Nephron progenitor cell (in vitro differentiated cells): ENCODE results near the gene PPP1CC.
A peak's percentile ranks its signal among the peaks of the same experiment; 100 is the strongest.

Experiments
- DNase-seq: peaks from one replicate; pipeline ENCODE4 v3.0.0; 2021
- H3K27ac Mint-ChIP-seq: 2 replicates; pipeline ENCODE4 v1.8.0; 2021; ENCODE audit warnings: mild to moderate bottlenecking, moderate library complexity, mixed read lengths
- H3K27me3 Mint-ChIP-seq: 2 replicates; pipeline ENCODE4 v1.8.0; 2021; ENCODE audit warnings: mild to moderate bottlenecking, low read depth, mixed read lengths; ENCODE audit not compliant: poor library complexity
- H3K36me3 Mint-ChIP-seq: 2 replicates; pipeline ENCODE4 v1.8.0; 2021; ENCODE audit warnings: low read depth, mixed read lengths
- H3K4me1 Mint-ChIP-seq: 2 replicates; pipeline ENCODE4 v1.8.0; 2021; ENCODE audit warnings: mixed read lengths
- H3K4me3 Mint-ChIP-seq: 2 replicates; pipeline ENCODE4 v1.8.0; 2021; ENCODE audit warnings: mild to moderate bottlenecking, moderate library complexity, mixed read lengths
- H3K9me3 Mint-ChIP-seq: 2 replicates; pipeline ENCODE4 v1.8.0; 2021; ENCODE audit warnings: mild to moderate bottlenecking, moderate library complexity, mixed read lengths
- CTCF ChIP-seq: fragments of 200-600 bp; sonication (generic); IDR thresholded peaks from 2 replicates; pipeline ENCODE4 v1.5.0; 2021; ENCODE audit warnings: antibody characterized with exemption

Gene PPP1CC

GRCh38 chr12:110763583-110763982 is 20.9 kb upstream of the PPP1CC start:
- H3K9me3 Mint-ChIP-seq = peaks cover 4% of the 10 kb centered on the region
- no peak overlapping the region for H3K4me3 Mint-ChIP-seq
- no peak overlapping the region for H3K27ac Mint-ChIP-seq
- no peak for DNase-seq
- H3K4me1 Mint-ChIP-seq = peaks cover 10% of the 10 kb centered on the region
- no peaks in the 10 kb centered on the region for H3K36me3 Mint-ChIP-seq
- no peak for TF ChIP-seq CTCF
- H3K27me3 Mint-ChIP-seq = peaks cover 3% of the 10 kb centered on the region

- Mint-ChIP-seq H3K36me3 (no peaks in the 10 kb centered on the region), H3K9me3 (peaks cover 4% of the 10 kb centered on the region), H3K27ac (peak overlapping the region; percentile 94), H3K4me3 (no peak overlapping the region), H3K27me3 (no peaks in the 10 kb centered on the region), H3K4me1 (peaks cover 10% of the 10 kb centered on the region)
- DNase-seq = no peak
- no peak for TF ChIP-seq CTCF
These were observed 20.2 kb upstream of the PPP1CC start for GRCh38 chr12:110762891-110763290.

- Mint-ChIP-seq H3K27ac (no peak overlapping the region), H3K36me3 (no peaks in the 10 kb centered on the region), H3K27me3 (no peaks in the 10 kb centered on the region), H3K4me1 (peaks cover 10% of the 10 kb centered on the region), H3K9me3 (peaks cover 4% of the 10 kb centered on the region), H3K4me3 (no peak overlapping the region)
- TF ChIP-seq CTCF = no peak
- DNase-seq = no peak
These were observed 17.5 kb upstream of the PPP1CC start for GRCh38 chr12:110760204-110760609.

GRCh38 chr12:110758922-110759321 is 16.2 kb upstream of the PPP1CC start:
- Mint-ChIP-seq H3K4me1 (peaks cover 10% of the 10 kb centered on the region), H3K27ac (no peak overlapping the region), H3K4me3 (no peak overlapping the region), H3K9me3 (peaks cover 4% of the 10 kb centered on the region), H3K27me3 (no peaks in the 10 kb centered on the region), H3K36me3 (no peaks in the 10 kb centered on the region)
- no peak for TF ChIP-seq CTCF
- DNase-seq = no peak

GRCh38 chr12:110756611-110757010 is 13.9 kb upstream of the PPP1CC start:
- no peak for TF ChIP-seq CTCF
- peak overlapping the region; percentile 77 for H3K27ac Mint-ChIP-seq
- no peak overlapping the region for H3K4me3 Mint-ChIP-seq
- H3K36me3 Mint-ChIP-seq = no peaks in the 10 kb centered on the region
- no peaks in the 10 kb centered on the region for H3K9me3 Mint-ChIP-seq
- peaks cover 2% of the 10 kb centered on the region for H3K27me3 Mint-ChIP-seq
- no peaks in the 10 kb centered on the region for H3K4me1 Mint-ChIP-seq
- DNase-seq = no peak

GRCh38 chr12:110754101-110754793 is 11.6 kb upstream of the PPP1CC start:
- Mint-ChIP-seq H3K4me3 (no peak overlapping the region), H3K36me3 (no peaks in the 10 kb centered on the region)

More at GRCh38 chr12:110754101-110754793, 11.6 kb upstream of the PPP1CC start:
- Mint-ChIP-seq H3K9me3 (no peaks in the 10 kb centered on the region), H3K27me3 (peaks cover 5% of the 10 kb centered on the region), H3K27ac (no peak overlapping the region), H3K4me1 (no peaks in the 10 kb centered on the region)
- no peak for DNase-seq
- TF ChIP-seq CTCF = no peak
